OCI-LY1 (cell line): ENCODE measurements around the gene TMEM198.

ENCODE experiments used
- H2AFZ ChIP-seq: fragments of 200-600 bp; sonication (generic), shearing (Covaris generic); 2 replicates; pipeline ENCODE4 v1.6.0; 2014; ENCODE audit warnings: antibody characterized with exemption, mild to moderate bottlenecking, low read length
- H3F3A ChIP-seq: fragments of 200-600 bp; sonication (generic), shearing (Covaris generic); 2 replicates; pipeline ENCODE4 v1.6.0; 2014; ENCODE audit warnings: mild to moderate bottlenecking, antibody characterized with exemption, low read length, moderate library complexity; ENCODE audit not compliant: insufficient read depth
- H3K27ac ChIP-seq: fragments of 200-600 bp; sonication (generic); 2 replicates; pipeline ENCODE4 v1.5.1; 2014; ENCODE audit warnings: low read length, mixed run types, mild to moderate bottlenecking, low read depth; ENCODE audit not compliant: poor library complexity, severe bottlenecking
- H3K27me3 ChIP-seq: fragments of 200-600 bp; sonication (generic); 2 replicates; pipeline ENCODE4 v1.6.0; 2014; ENCODE audit warnings: antibody characterized with exemption, mild to moderate bottlenecking, low read length, moderate library complexity; ENCODE audit not compliant: insufficient read depth
- H3K36me3 ChIP-seq: fragments of 200-600 bp; sonication (generic); 2 replicates; pipeline ENCODE4 v1.6.1; 2014; ENCODE audit warnings: mild to moderate bottlenecking, antibody characterized with exemption, low read length, moderate library complexity, mixed read lengths; ENCODE audit not compliant: insufficient read depth
- H3K4me1 ChIP-seq: fragments of 200-600 bp; sonication (generic); 2 replicates; pipeline ENCODE4 v1.5.1; 2014; ENCODE audit warnings: mild to moderate bottlenecking, low read length, moderate library complexity; ENCODE audit not compliant: insufficient read depth, severe bottlenecking
- H3K4me2 ChIP-seq: fragments of 200-600 bp; sonication (generic), shearing (Covaris generic); 2 replicates; pipeline ENCODE4 v1.6.1; 2014; ENCODE audit warnings: low read length
- H3K4me3 ChIP-seq: fragments of 200-600 bp; sonication (generic); 2 replicates; pipeline ENCODE4 v1.5.1; 2014; ENCODE audit warnings: low read length, low read depth, mild to moderate bottlenecking, mixed read lengths; ENCODE audit not compliant: poor library complexity, severe bottlenecking
- H3K79me2 ChIP-seq: fragments of 200-600 bp; shearing (Covaris generic); 2 replicates; pipeline ENCODE4 v1.6.1; 2016; ENCODE audit warnings: mixed run types, low read length, mixed read lengths; ENCODE audit not compliant: insufficient read depth
- H3K9ac ChIP-seq: fragments of 200-600 bp; sonication (generic), shearing (Covaris generic); 2 replicates; pipeline ENCODE4 v1.6.1; 2014; ENCODE audit warnings: mild to moderate bottlenecking, low read length, mixed read lengths
- H3K9me2 ChIP-seq: fragments of 200-600 bp; sonication (generic), shearing (Covaris generic); 2 replicates; pipeline ENCODE4 v1.6.1; 2014; ENCODE audit warnings: low read depth, mild to moderate bottlenecking, low read length, mixed read lengths
- H3K9me3 ChIP-seq: fragments of 200-600 bp; shearing (Covaris generic); 2 replicates; pipeline ENCODE4 v1.6.1; 2014; ENCODE audit warnings: low read length, mixed read lengths
- H4K20me1 ChIP-seq: fragments of 200-600 bp; sonication (generic), shearing (Covaris generic); 2 replicates; pipeline ENCODE4 v1.6.0; 2016; ENCODE audit warnings: mild to moderate bottlenecking, low read length; ENCODE audit not compliant: insufficient read depth
- CTCF ChIP-seq: fragments of 200-600 bp; sonication (generic), shearing (Covaris generic); IDR thresholded peaks from 2 replicates; pipeline ENCODE4 v1.5.1; 2017; ENCODE audit warnings: mild to moderate bottlenecking, antibody characterized with exemption, low read length, moderate library complexity, mixed read lengths
- EZH2 ChIP-seq: fragments of 200-600 bp; sonication (generic), shearing (Covaris generic); IDR thresholded peaks from 2 replicates; pipeline ENCODE4 v1.8.0; 2017; ENCODE audit warnings: borderline replicate concordance, mixed run types, mild to moderate bottlenecking, antibody characterized with exemption, low read length, moderate library complexity, mixed read lengths

Gene TMEM198

GRCh38 chr2:219567791-219568361, 24.0 kb downstream of the TMEM198 start:
- H3K36me3 ChIP-seq = no peaks in the 10 kb centered on the region
- no peaks in the 10 kb centered on the region for H3K4me1 ChIP-seq
- TF ChIP-seq EZH2 (no peak), CTCF (no peak)
- no peaks in the 10 kb centered on the region for H3K9me2 ChIP-seq
- H2AFZ ChIP-seq = no peak overlapping the region
- no peaks in the 10 kb centered on the region for H3K79me2 ChIP-seq
- H4K20me1 ChIP-seq = no peaks in the 10 kb centered on the region
- no peak overlapping the region for H3K27ac ChIP-seq
- H3K4me2 ChIP-seq = no peak overlapping the region
- H3K9ac ChIP-seq = no peak overlapping the region
- no peaks in the 10 kb centered on the region for H3K9me3 ChIP-seq
- no peaks in the 10 kb centered on the region for H3F3A ChIP-seq
- no peak overlapping the region for H3K4me3 ChIP-seq
- peaks cover 3% of the 10 kb centered on the region; the same call in 1 of the 2 replicates for H3K27me3 ChIP-seq

DNA sequence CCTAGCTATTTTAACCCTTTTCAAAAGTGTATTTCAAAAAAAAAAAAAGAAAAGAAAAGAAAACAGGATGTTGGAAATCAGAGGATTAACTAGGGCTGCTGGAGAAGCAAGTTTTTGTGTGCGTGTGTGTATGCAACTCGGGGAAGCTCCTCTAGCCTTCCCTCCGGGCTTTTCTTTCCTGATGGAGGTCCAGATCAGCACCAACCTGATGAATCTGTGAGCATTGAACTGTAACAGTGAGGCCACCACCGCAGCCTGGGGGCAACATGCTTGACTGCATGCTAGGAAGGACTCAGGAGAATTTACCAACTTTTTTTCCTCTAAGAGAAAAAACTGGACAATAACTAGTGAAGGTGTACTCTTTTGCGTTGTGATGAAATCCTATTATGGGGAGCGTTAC, 25.2 kb downstream of the TMEM198 start:
- Histone ChIP-seq H3K9ac (no peak overlapping the region), H3F3A (no peaks in the 10 kb centered on the region), H3K79me2 (no peaks in the 10 kb centered on the region), H3K4me2 (no peak overlapping the region), H3K27me3 (peaks cover 3% of the 10 kb centered on the region; the same call in 1 of the 2 replicates), H3K27ac (no peak overlapping the region), H3K36me3 (no peaks in the 10 kb centered on the region), H3K9me2 (no peaks in the 10 kb centered on the region), H3K9me3 (no peaks in the 10 kb centered on the region), H2AFZ (no peak overlapping the region), H4K20me1 (no peaks in the 10 kb centered on the region), H3K4me1 (no peaks in the 10 kb centered on the region), H3K4me3 (no peak overlapping the region)
- no peak for TF ChIP-seq EZH2
- TF ChIP-seq CTCF = no peak

DNA sequence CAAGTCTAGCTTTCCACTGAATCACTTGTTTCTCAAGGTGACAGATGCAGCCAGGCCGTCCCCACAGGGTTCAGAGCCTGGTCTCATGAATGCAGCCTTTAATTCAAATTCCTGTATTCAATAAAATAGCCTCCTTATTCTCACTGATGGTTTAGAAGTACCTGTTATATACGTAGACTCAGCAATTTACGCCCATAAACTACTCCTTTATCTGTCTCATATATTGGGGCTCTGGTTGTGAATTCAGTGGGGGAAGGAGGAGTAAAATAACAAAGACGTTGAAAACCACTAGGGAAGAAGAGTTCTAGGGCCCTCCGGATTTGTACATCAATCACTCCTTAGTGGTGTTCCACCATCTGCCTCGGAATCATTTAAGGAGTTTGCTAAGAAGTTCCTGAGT, 25.8 kb downstream of the TMEM198 start:
- Histone ChIP-seq H3K36me3 (no peaks in the 10 kb centered on the region), H3K79me2 (no peaks in the 10 kb centered on the region), H3K9me2 (no peaks in the 10 kb centered on the region), H2AFZ (no peak overlapping the region), H3K27me3 (no peaks in the 10 kb centered on the region), H3K9me3 (no peaks in the 10 kb centered on the region), H3K4me1 (no peaks in the 10 kb centered on the region), H3K4me3 (no peak overlapping the region), H3K4me2 (no peak overlapping the region), H4K20me1 (no peaks in the 10 kb centered on the region), H3K9ac (no peak overlapping the region), H3F3A (no peaks in the 10 kb centered on the region), H3K27ac (no peak overlapping the region)
- no peak for TF ChIP-seq EZH2
- no peak for TF ChIP-seq CTCF
